Endothelial cell of umbilical vein (primary cell): ENCODE results near the gene NAALADL1. TPM values are rescaled to one million over a fixed set of nuclear protein-coding genes. Genes with fewer than 3 reads are reported as not detected.
"Not testable (repeated sequence)": the region's sequence is repeated elsewhere in the genome, so short reads cannot be mapped to it uniquely, and the experiment has no call there.

Source experiments
- BruUV-seq: library from RNA; stranded (reverse); fragments of 400-500 nt; replicated peaks from 2 replicates; lab custom pipeline; 2021; lab: Mats Ljungman, UMichigan
- CTCF ChIA-PET: fragments of 300-600, 350-600 bp; sonication (Branson Sonifier 250); formaldehyde crosslinking; loops from one replicate; lab custom pipeline; 2021; ENCODE audit warnings: antibody characterized with exemption, inconsistent platforms; lab: Charles Lee
- POLR2A ChIA-PET: fragments of 300-600, 350-600 bp; sonication (Branson Sonifier 250); formaldehyde crosslinking; loops from one replicate; lab custom pipeline; 2021; ENCODE audit warnings: antibody characterized with exemption, inconsistent platforms; lab: Charles Lee
- DNase-seq: peaks from one replicate; pipeline ENCODE4 v3.0.0-alpha.2; 2011; ENCODE audit warnings: low read depth, low spot score
- FAIRE-seq: peaks from 2 replicates; lab custom pipeline; 2011; peaks lifted over from hg19 to GRCh38; lab: Jason Lieb, UNC
- H2AFZ ChIP-seq: 2 replicates; pipeline ENCODE4 v1.6.0; 2012; ENCODE audit warnings: low read depth, low read length, control low read depth, inconsistent platforms
- H3K27ac ChIP-seq: 2 replicates; pipeline ENCODE4 v1.5.1; 2011; ENCODE audit warnings: low read depth, mild to moderate bottlenecking, control low read depth, low read length, moderate library complexity; ENCODE audit not compliant: insufficient read depth
- H3K27me3 ChIP-seq, 2 experiments: 2 replicates each; pipeline versions ENCODE4 v1.6.0 to v1.6.1; 2011; ENCODE audit warnings: low read length in 2 of 2, mixed read lengths in 1 of 2; ENCODE audit not compliant: control insufficient read depth in 2 of 2, insufficient read depth in 2 of 2
- H3K36me3 ChIP-seq, 2 experiments: 2 replicates in 1 of 2; 3 replicates in 1 of 2; pipeline ENCODE4 v1.5.1; 2011; ENCODE audit warnings: low read length in 2 of 2, mild to moderate bottlenecking in 1 of 2, moderate library complexity in 1 of 2; ENCODE audit not compliant: control insufficient read depth in 2 of 2, insufficient read depth in 2 of 2; ENCODE audit errors: extremely low read depth in 1 of 2
- H3K4me1 ChIP-seq: 3 replicates; pipeline ENCODE4 v1.5.1; 2011; ENCODE audit warnings: mild to moderate bottlenecking, low read length; ENCODE audit not compliant: control insufficient read depth, insufficient read depth; ENCODE audit errors: extremely low read depth
- H3K4me2 ChIP-seq: 2 replicates; pipeline ENCODE4 v1.6.1; 2011; ENCODE audit warnings: low read length, control low read depth, mixed read lengths; ENCODE audit not compliant: insufficient read depth
- H3K4me3 ChIP-seq, 3 experiments: fragments of 200-600 bp in 1 of 3; sonication (generic), shearing (Covaris generic) in 1 of 3; replicated peaks in 1 of 3; 2 replicates each; pipeline ENCODE4 v1.5.1; 2011 to 2016; ENCODE audit warnings: control low read depth in 3 of 3, low read length in 3 of 3, mild to moderate bottlenecking in 2 of 3, inconsistent platforms in 1 of 3, low read depth in 1 of 3, moderate library complexity in 1 of 3; ENCODE audit not compliant: insufficient read depth in 1 of 3
- H3K79me2 ChIP-seq: 2 replicates; pipeline ENCODE4 v1.6.0; 2012; ENCODE audit warnings: low read length, inconsistent platforms; ENCODE audit not compliant: control insufficient read depth, insufficient read depth
- H3K9ac ChIP-seq: replicated peaks from 2 replicates; pipeline ENCODE3; 2011; ENCODE audit warnings: low read length, control low read depth; ENCODE audit not compliant: insufficient read depth; ENCODE audit errors: extremely low read depth
- H3K9me1 ChIP-seq: replicated peaks from 3 replicates; pipeline ENCODE4 v1.6.0; 2011; ENCODE audit warnings: mild to moderate bottlenecking, low read length; ENCODE audit not compliant: control insufficient read depth, insufficient read depth; ENCODE audit errors: extremely low read depth
- H3K9me3 ChIP-seq: replicated peaks from 2 replicates; pipeline ENCODE4 v1.5.1; 2012; ENCODE audit warnings: low read length, inconsistent platforms; ENCODE audit not compliant: control insufficient read depth, insufficient read depth
- H4K20me1 ChIP-seq: replicated peaks from 2 replicates; pipeline ENCODE3; 2011; ENCODE audit warnings: mild to moderate bottlenecking, low read length; ENCODE audit not compliant: control insufficient read depth, insufficient read depth; ENCODE audit errors: extremely low read depth
- EZH2 ChIP-seq: IDR thresholded peaks from 2 replicates; pipeline ENCODE4 v1.6.1; 2012; ENCODE audit warnings: borderline replicate concordance, low read depth, mild to moderate bottlenecking, moderate library complexity, low read length, inconsistent platforms; ENCODE audit not compliant: severe bottlenecking
- FOS ChIP-seq: IDR thresholded peaks from 2 replicates; pipeline ENCODE4 v1.6.1; 2011; ENCODE audit warnings: mild to moderate bottlenecking, low read length, moderate library complexity, borderline replicate concordance; ENCODE audit not compliant: insufficient read depth
- MYC ChIP-seq: IDR thresholded peaks from one replicate; pipeline ENCODE4 v1.6.1; 2011; ENCODE audit warnings: mild to moderate bottlenecking, low read depth, low read length
- POLR2A ChIP-seq: IDR thresholded peaks from 2 replicates; pipeline ENCODE4 v1.6.1; 2012; ENCODE audit warnings: low read depth, mild to moderate bottlenecking, control low read depth, low read length
- dilution Hi-C: fragments of 300-500 bp; cut with MboI; formaldehyde crosslinking; loops from one replicate; pipeline ENCODE4 v1.15.0; 2019; ENCODE audit warnings: low sequenced_read_pairs; ENCODE audit not compliant: extremely low pct_ligation_motif_present
- intact Hi-C: fragments of 100-400 bp; cut with micrococcal nuclease; formaldehyde crosslinking; loops from one replicate; pipeline ENCODE4 v1.10.0; 2022
- polyA plus RNA-seq, 4 experiments: library from polyadenylated mRNA; depleted of rRNA in 3 of 4; stranded (reverse) in 3 of 4; unstranded in 1 of 4; fragments of >200 nt; gene quantifications; 2 replicates each; pipeline versions ENCODE4 v1.2.1 to v1.2.3, GENCODE V29; 2011 to 2012; ENCODE audit warnings: missing spikeins in 1 of 4
- total RNA-seq: library from RNA; stranded (reverse); gene quantifications from 2 replicates; pipeline ENCODE4 v1.2.3, GENCODE V29; 2021
- TF ChIP-seq, protein P1 (sequence below), 2 donors: IDR thresholded peaks; 1 replicate in 1 of 2; 2 replicates in 1 of 2; pipeline ENCODE4 v1.5.1; 2011; ENCODE audit warnings: low read length in 2 of 2, mild to moderate bottlenecking in 2 of 2, moderate library complexity in 2 of 2, control low read depth in 1 of 2, inconsistent platforms in 1 of 2, low read depth in 1 of 2; ENCODE audit not compliant: insufficient read depth in 1 of 2; ENCODE audit errors: extremely low read depth in 1 of 2

The NAALADL1 gene
- total and polyA plus RNA-seq, 2 donors (not counting 3 experiments of a cell fraction or from before 2014, with no cell fraction given), result 6.8 to 13.9 TPM

DNA sequence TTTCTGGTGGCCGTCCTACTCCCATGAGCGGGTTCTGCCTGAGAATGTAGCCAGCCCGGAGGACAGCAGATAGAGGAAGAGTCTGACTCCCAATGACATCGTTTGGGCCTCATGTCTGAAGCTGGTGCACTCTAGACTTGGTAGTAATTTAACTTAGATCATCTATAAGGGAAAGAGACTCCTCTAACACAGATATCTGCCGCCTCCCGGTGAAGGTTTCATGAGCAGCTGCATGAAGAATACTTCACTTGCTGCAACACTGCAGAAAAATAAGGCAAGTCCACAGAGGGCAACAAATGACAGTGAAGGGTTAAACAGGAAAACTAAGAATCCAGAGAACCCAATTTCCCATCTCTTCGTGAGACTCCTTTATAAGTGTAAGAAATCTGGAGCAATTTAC, 50.3 kb downstream of the NAALADL1 start:
- Histone ChIP-seq H2AFZ (no peak overlapping the region), H3K4me1 (peaks cover under 1% of the 10 kb centered on the region), H3K9me1 (no peaks in the 10 kb centered on the region), H4K20me1 (no peaks in the 10 kb centered on the region), H3K4me2 (no peak overlapping the region), H3K79me2 (no peaks in the 10 kb centered on the region), H3K4me3 (no peak overlapping the region), H3K27ac (no peak overlapping the region), H3K36me3 (no peaks in the 10 kb centered on the region), H3K9ac (no peak overlapping the region), H3K27me3 (no peaks in the 10 kb centered on the region), H3K9me3 (no peaks in the 10 kb centered on the region)
- CTCF ChIA-PET, result interaction anchor here (1.4 to 1.6 kb wide), 2 partner anchors 9 to 11 kb away, joined by 3 to 8 read pairs; partner anchors contain the start of gene BATF2
- BruUV-seq, result no TSS peak
- intact Hi-C loops (no loop called here), dilution Hi-C loops (no loop called here)
- TF ChIP-seq, protein P1, sequence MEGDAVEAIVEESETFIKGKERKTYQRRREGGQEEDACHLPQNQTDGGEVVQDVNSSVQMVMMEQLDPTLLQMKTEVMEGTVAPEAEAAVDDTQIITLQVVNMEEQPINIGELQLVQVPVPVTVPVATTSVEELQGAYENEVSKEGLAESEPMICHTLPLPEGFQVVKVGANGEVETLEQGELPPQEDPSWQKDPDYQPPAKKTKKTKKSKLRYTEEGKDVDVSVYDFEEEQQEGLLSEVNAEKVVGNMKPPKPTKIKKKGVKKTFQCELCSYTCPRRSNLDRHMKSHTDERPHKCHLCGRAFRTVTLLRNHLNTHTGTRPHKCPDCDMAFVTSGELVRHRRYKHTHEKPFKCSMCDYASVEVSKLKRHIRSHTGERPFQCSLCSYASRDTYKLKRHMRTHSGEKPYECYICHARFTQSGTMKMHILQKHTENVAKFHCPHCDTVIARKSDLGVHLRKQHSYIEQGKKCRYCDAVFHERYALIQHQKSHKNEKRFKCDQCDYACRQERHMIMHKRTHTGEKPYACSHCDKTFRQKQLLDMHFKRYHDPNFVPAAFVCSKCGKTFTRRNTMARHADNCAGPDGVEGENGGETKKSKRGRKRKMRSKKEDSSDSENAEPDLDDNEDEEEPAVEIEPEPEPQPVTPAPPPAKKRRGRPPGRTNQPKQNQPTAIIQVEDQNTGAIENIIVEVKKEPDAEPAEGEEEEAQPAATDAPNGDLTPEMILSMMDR (IDR thresholded peaks at IDR 0.05; ENCODE audit: extremely low read depth in 1 of 2, insufficient read depth in 1 of 2, low read depth in 1 of 2, low read length in 2 of 2), result no peak
- no peak for TF ChIP-seq FOS
- no peak for TF ChIP-seq POLR2A
- no peak for TF ChIP-seq MYC
- no peak for TF ChIP-seq EZH2
- no peak for FAIRE-seq
- POLR2A ChIA-PET, result no interaction called here
- DNase-seq, result no peak

DNA sequence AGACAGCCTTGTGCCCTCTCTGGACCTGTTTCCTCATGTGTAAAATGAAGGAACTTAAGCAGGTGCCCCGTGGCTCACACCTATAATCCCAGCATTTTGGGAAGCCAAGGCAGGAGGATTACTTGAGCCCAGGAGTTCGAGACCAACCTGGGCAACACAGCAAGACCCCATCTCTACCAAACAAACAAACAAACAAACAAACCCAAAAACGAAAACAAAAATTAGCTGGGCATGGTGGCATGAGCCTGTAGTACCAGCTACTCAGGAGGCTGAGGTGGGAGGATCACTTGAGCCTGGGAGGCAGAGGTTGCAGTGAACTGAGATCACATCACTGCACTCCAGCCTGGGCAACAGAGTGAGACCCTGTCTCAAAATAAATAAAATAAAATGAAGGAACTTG, 54.4 kb downstream of the NAALADL1 start:
- CTCF ChIA-PET, result interaction anchor here (1.4 kb wide), 1 partner anchor 9 kb away, joined by 3 read pairs; no protein-coding TSS in a partner anchor
- H3K79me2 ChIP-seq, H3K9me3 ChIP-seq, H3K27ac ChIP-seq, H2AFZ ChIP-seq, POLR2A ChIA-PET, H3K9ac ChIP-seq, intact Hi-C loops, H4K20me1 ChIP-seq, DNase-seq, dilution Hi-C loops, H3K4me2 ChIP-seq, H3K9me1 ChIP-seq, H3K4me1 ChIP-seq, H3K27me3 ChIP-seq, H3K36me3 ChIP-seq, H3K4me3 ChIP-seq, BruUV-seq, FAIRE-seq: not testable (repeated sequence)
